Activated CD4-positive, alpha-beta T cell treated with anti-CD3 and anti-CD28 coated beads, Interleukin-10, Interleukin-2, amounts not matched to agents 100 ng/mL and 50 ng/mL, durations not matched to agents 16 hours and 8 hours (primary cell): Measurements from ENCODE around the gene AGMO.

ENCODE experiments used
- DNase-seq: peaks from one replicate; pipeline ENCODE4 v3.0.0-alpha.2; 2020

AGMO gene

GRCh38 chr7:15494711-15495110 lies 67.1 kb downstream of the AGMO start:
- no peak for DNase-seq

GRCh38 chr7:15491361-15491760 lies 70.5 kb downstream of the AGMO start:
- DNase-seq: no peak

- no peak for DNase-seq
Observed at GRCh38 chr7:15490291-15490690, 71.5 kb downstream of the AGMO start.

- no peak for DNase-seq
Observed at GRCh38 chr7:15489861-15490260, 72.0 kb downstream of the AGMO start.

GRCh38 chr7:15489383-15489782 lies 72.4 kb downstream of the AGMO start:
- DNase-seq: no peak

GRCh38 chr7:15488401-15488800 lies 73.4 kb downstream of the AGMO start:
- DNase-seq: no peak

GRCh38 chr7:15487896-15488295 lies 73.9 kb downstream of the AGMO start:
- DNase-seq: no peak

- DNase-seq: no peak
Observed at GRCh38 chr7:15485998-15486397, 75.8 kb downstream of the AGMO start.

- no peak for DNase-seq
Observed at GRCh38 chr7:15485431-15485830, 76.4 kb downstream of the AGMO start.

- no peak for DNase-seq
Observed at GRCh38 chr7:15481132-15481531, 80.7 kb downstream of the AGMO start.

- DNase-seq: no peak
Observed at GRCh38 chr7:15478401-15478800, 83.4 kb downstream of the AGMO start.

GRCh38 chr7:15476531-15476918 lies 85.3 kb downstream of the AGMO start:
- DNase-seq: no peak

GRCh38 chr7:15475808-15476530 lies 85.8 kb downstream of the AGMO start:
- DNase-seq: no peak

GRCh38 chr7:15471669-15471950 lies 90.2 kb downstream of the AGMO start:
- DNase-seq: no peak

- no peak for DNase-seq
Observed at GRCh38 chr7:15470825-15471668, 90.8 kb downstream of the AGMO start.

- no peak for DNase-seq
Observed at GRCh38 chr7:15464667-15465121, 97.1 kb downstream of the AGMO start.

GRCh38 chr7:15463801-15464666 lies 97.8 kb downstream of the AGMO start:
- no peak for DNase-seq

GRCh38 chr7:15462721-15463389 lies 99.0 kb downstream of the AGMO start:
- no peak for DNase-seq

GRCh38 chr7:15461576-15461975 lies 100.2 kb downstream of the AGMO start:
- no peak for DNase-seq

- no peak for DNase-seq
Observed at GRCh38 chr7:15459018-15459615, 102.7 kb downstream of the AGMO start.

- no peak for DNase-seq
Observed at GRCh38 chr7:15457990-15458955, 103.5 kb downstream of the AGMO start.
